ENCODE measurements around the gene CPT1A. TPM values are rescaled to one million over a fixed set of nuclear protein-coding genes. Genes with fewer than 3 reads are reported as not detected.

CPT1A gene
- total RNA-seq, 4 donors from 2014 or later: 80.6 to 372 (median 118) TPM

DNA sequence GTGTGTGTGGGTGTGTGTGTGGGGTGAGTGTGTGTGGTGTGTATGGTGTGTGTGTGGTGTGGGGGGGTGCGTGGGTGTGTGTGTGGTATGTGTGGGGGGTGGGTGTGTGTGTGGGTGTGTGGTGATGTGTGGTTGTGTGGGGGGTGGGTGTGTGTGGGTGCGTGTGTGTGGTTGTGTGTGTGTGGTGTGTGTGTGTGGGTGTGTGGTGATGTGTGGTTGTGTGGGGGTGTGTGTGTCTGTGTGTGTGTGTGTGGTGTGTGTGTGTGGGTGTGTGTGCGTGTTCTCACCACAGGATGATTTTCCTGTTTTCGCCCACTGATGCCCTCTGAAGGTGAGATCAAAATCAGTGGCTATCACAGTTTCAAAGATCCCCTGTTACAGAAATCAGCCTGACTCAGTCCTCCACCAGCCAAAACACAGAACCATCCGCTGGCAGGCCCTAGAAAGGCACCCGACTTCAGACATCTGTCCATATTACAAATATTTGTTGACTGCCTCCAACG, 24.7 kb downstream of the CPT1A start:
- H3K27me3 ChIP-seq: no peaks in the 10 kb centered on the region
- TF ChIP-seq POLR2A (IDR thresholded peaks at IDR 0.05): no peak
- TF ChIP-seq, protein P1, sequence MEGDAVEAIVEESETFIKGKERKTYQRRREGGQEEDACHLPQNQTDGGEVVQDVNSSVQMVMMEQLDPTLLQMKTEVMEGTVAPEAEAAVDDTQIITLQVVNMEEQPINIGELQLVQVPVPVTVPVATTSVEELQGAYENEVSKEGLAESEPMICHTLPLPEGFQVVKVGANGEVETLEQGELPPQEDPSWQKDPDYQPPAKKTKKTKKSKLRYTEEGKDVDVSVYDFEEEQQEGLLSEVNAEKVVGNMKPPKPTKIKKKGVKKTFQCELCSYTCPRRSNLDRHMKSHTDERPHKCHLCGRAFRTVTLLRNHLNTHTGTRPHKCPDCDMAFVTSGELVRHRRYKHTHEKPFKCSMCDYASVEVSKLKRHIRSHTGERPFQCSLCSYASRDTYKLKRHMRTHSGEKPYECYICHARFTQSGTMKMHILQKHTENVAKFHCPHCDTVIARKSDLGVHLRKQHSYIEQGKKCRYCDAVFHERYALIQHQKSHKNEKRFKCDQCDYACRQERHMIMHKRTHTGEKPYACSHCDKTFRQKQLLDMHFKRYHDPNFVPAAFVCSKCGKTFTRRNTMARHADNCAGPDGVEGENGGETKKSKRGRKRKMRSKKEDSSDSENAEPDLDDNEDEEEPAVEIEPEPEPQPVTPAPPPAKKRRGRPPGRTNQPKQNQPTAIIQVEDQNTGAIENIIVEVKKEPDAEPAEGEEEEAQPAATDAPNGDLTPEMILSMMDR (IDR thresholded peaks at IDR 0.05): no peak
- no peak for DNase-seq
- H3K27ac ChIP-seq: peak overlapping the region in 1 of 4 donors; percentile 25
- H3K36me3 ChIP-seq: peaks cover 0 to 38% (median 0%) of the 10 kb centered on the region in 3 donors
- H3K9me3 ChIP-seq: no peaks in the 10 kb centered on the region
- no peak overlapping the region for H3K4me3 ChIP-seq
- H3K4me1 ChIP-seq: peaks cover 0 to 9% (median 0%) of the 10 kb centered on the region in 4 donors

DNA sequence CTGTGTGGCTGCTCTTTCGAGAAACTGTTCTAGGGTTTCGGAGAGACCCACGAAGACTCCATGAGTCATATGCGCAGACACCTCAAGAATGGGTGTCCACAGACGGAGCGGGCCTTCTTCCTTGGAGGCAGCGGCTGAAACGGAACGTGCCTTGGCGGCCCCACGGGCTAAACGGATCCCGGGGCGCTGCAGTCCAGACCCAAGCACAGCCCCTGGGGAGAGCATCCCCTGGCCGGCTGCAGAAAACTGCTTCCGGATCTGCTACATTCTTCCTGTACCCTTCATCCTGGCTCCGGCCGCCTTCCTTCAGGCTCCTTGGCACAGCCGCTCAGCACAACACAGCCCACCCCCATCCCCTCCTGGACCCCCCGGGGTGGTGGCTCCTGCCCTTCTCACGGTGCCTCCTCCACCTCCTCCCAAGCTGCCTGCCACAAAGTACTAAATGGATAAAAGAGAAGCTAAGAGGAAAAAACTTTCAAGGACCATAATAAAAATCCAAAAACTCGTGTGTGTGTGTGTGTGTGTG, 25.4 kb downstream of the CPT1A start:
- Histone ChIP-seq H3K36me3 (peaks cover 0 to 44% (median 0%) of the 10 kb centered on the region in 3 donors), H3K4me1 (peaks cover 0 to 9% (median 0%) of the 10 kb centered on the region in 4 donors), H3K9me3 (no peaks in the 10 kb centered on the region), H3K27ac (no peak overlapping the region), H3K27me3 (no peaks in the 10 kb centered on the region), H3K4me3 (no peak overlapping the region)
- no peak for TF ChIP-seq POLR2A (IDR thresholded peaks at IDR 0.05)
- TF ChIP-seq, protein P1 (IDR thresholded peaks at IDR 0.05): no peak
- no peak for DNase-seq

DNA sequence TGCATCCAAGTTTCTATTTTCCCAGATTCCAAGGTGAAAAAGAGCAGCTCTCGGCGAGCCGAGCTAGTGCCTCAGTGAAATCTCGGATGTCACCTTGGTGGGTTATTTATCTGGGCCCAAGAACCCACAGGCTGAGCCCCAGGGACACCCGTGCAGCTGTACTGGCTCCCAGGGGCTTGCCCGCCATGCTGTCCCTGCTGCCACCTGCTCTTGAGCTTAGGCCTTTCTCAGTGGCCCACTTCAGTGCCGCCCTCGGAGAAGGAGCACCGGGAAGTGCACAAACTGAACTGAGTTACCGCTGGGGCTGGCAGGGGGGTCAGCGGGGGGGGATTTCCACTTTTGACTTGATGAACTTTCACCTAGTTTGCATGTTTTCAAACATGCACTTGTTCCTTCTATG, 27.9 kb downstream of the CPT1A start:
- H3K9me3 ChIP-seq: no peaks in the 10 kb centered on the region
- no peak overlapping the region for H3K4me3 ChIP-seq
- H3K36me3 ChIP-seq: peaks cover 0 to 55% (median 0%) of the 10 kb centered on the region in 3 donors
- H3K4me1 ChIP-seq: peaks cover 0 to 9% (median 0%) of the 10 kb centered on the region in 4 donors
- H3K27me3 ChIP-seq: no peaks in the 10 kb centered on the region
- H3K27ac ChIP-seq: no peak overlapping the region
- DNase-seq: no peak
- TF ChIP-seq, protein P1 (IDR thresholded peaks at IDR 0.05): no peak
- TF ChIP-seq POLR2A (IDR thresholded peaks at IDR 0.05): no peak

DNA sequence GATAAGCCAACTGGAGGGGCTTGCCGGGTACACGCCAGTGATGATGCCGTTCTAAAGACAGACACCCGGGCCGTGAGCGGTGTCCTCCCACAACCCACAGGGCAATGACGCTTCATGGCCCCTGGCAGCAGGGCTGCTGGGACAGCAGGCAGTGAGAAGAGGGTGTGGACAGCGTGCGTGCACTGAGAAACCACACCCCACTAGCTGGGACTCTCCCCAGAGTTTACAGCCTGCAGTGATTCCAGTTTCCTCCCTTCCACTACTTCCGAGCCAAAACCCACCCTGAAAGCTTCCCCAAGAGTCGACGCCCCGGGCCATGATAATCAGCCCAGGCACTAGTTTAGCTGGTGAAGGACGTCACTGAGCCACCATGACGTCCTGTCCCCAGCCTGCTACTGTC, 29.2 kb downstream of the CPT1A start:
- DNase-seq: peak in 2 of 3 donors; percentile 68 to 75
- no peaks in the 10 kb centered on the region for H3K27me3 ChIP-seq
- TF ChIP-seq, protein P1 (IDR thresholded peaks at IDR 0.05): no peak
- TF ChIP-seq POLR2A (IDR thresholded peaks at IDR 0.05): no peak
- peaks cover 0 to 62% (median 0%) of the 10 kb centered on the region in 3 donors for H3K36me3 ChIP-seq
- H3K4me1 ChIP-seq: peaks cover 0 to 9% (median 0%) of the 10 kb centered on the region in 4 donors
- H3K9me3 ChIP-seq: no peaks in the 10 kb centered on the region
- peak overlapping the region in 1 of 4 donors; percentile 40 for H3K27ac ChIP-seq
- H3K4me3 ChIP-seq: no peak overlapping the region

DNA sequence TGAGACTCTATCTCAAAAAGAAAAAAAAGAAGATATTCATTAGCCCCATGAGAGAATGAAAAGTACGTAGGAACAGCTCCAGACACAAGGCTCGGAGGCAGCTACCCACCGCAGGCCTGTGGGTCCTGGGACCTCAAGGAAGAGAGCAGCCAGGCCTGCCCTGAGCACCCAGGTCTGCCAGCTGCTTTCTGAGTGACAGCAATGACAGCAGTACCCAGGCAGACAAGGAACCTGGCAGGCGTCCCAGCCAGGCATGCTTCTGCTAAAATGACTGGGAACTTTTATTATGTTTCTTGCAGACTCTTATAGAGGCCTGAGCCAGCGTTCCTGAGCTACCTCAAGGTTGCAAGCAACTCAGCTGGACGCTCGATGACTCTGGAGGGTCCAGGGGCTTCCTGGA, 31.6 kb downstream of the CPT1A start:
- no peak for DNase-seq
- peaks cover 0 to 9% (median 0%) of the 10 kb centered on the region in 4 donors for H3K4me1 ChIP-seq
- H3K4me3 ChIP-seq: no peak overlapping the region
- H3K27me3 ChIP-seq: no peaks in the 10 kb centered on the region
- H3K9me3 ChIP-seq: no peaks in the 10 kb centered on the region
- no peak overlapping the region for H3K27ac ChIP-seq
- TF ChIP-seq POLR2A (IDR thresholded peaks at IDR 0.05): no peak
- TF ChIP-seq, protein P1 (IDR thresholded peaks at IDR 0.05): no peak
- peaks cover 0 to 72% (median 0%) of the 10 kb centered on the region in 3 donors for H3K36me3 ChIP-seq

Data from Peyer's patch (tissue), 4 donors.